GM10248 (cell line): ENCODE results near the gene B3GNT7.

ENCODE experiments used
- CTCF ChIA-PET: fragments of 300-600 bp; sonication (Branson Sonifier 250); formaldehyde crosslinking; extraction: SDS; loops from one replicate; lab custom pipeline; 2021; ENCODE audit warnings: antibody characterized with exemption; lab: Yijun Ruan, JAX
- POLR2A ChIA-PET: fragments of 350-650 bp; sonication (Branson Sonifier 250); formaldehyde crosslinking; extraction: SDS; loops from one replicate; lab custom pipeline; 2020; ENCODE audit warnings: antibody characterized with exemption; lab: Yijun Ruan, JAX
- DNase-seq: peaks from one replicate; pipeline ENCODE4 v3.0.0; 2012; ENCODE audit errors: extremely low spot score
- TF ChIP-seq, protein P1 (sequence below): IDR thresholded peaks from 2 replicates; pipeline ENCODE4 v1.5.1; 2012; ENCODE audit warnings: mild to moderate bottlenecking, low read depth; ENCODE audit errors: extremely low read depth, missing control alignments, control extremely low read depth

B3GNT7 gene

DNA sequence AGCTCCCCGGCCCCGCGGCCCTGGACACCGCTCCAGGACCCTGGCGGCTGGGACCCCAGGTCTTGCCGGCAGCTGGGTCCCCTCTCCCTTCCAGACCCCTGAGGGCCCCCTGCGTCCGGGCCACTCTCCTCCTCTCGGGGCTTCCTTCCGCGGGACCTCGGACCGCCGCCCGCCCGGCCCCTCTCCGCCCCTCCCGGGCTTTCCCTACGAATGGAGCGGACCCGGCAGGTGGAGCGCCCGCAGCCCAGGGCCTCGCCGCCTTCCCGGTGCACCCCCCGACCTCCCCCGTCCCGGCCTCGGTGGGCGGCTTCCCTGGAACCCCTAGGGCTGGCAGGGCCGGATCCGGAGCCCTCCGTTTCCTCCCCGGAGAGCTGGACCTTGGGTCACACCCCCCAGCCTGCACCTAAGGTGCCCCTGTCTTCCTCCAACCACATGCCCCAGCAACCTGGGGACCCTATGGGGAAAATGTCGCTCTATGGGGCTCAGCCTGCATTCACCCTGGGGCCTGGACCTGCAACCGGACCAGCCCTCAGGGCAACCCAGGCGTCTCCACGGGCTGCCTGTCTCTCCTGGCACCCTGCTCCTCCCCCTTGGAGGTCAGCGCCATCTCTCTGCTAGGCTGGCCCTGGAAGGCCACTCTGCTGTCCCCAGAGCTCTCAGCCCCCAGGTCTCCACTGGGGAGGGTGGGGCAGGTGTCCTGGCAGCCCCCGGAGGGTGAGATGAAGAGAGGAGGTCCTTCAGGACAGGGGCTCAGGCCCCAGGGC, 730 bp downstream of the B3GNT7 start:
- ChIA-PET POLR2A (interaction anchor here (0.6 kb wide), 2 partner anchors 52 to 108 kb away, joined by 4 to 6 read pairs; no protein-coding TSS in a partner anchor), CTCF (interaction anchor here (1.2 to 5.2 kb wide), 9 partner anchors 10 to 572 kb away, joined by 3 to 62 read pairs (median 8); partner anchors contain the start of gene PSMD1)
- TF ChIP-seq, protein P1, sequence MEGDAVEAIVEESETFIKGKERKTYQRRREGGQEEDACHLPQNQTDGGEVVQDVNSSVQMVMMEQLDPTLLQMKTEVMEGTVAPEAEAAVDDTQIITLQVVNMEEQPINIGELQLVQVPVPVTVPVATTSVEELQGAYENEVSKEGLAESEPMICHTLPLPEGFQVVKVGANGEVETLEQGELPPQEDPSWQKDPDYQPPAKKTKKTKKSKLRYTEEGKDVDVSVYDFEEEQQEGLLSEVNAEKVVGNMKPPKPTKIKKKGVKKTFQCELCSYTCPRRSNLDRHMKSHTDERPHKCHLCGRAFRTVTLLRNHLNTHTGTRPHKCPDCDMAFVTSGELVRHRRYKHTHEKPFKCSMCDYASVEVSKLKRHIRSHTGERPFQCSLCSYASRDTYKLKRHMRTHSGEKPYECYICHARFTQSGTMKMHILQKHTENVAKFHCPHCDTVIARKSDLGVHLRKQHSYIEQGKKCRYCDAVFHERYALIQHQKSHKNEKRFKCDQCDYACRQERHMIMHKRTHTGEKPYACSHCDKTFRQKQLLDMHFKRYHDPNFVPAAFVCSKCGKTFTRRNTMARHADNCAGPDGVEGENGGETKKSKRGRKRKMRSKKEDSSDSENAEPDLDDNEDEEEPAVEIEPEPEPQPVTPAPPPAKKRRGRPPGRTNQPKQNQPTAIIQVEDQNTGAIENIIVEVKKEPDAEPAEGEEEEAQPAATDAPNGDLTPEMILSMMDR, result no peak
- no peak for DNase-seq

- POLR2A ChIA-PET, result no interaction called here
- no peak for DNase-seq
- CTCF ChIA-PET, result interaction anchor here (0.8 to 5.2 kb wide), 9 partner anchors 9 to 573 kb away, joined by 3 to 62 read pairs (median 8); no protein-coding TSS in a partner anchor
- TF ChIP-seq, protein P1, result no peak
Observed at GRCh38 chr2:231397011-231397927, 1.8 kb downstream of the B3GNT7 start.

- ChIA-PET POLR2A (no interaction called here), CTCF (interaction anchor here (1.6 to 4.1 kb wide), 2 partner anchors 14 to 101 kb away, joined by 5 to 23 read pairs; no protein-coding TSS in a partner anchor)
- no peak for DNase-seq
- TF ChIP-seq, protein P1, result no peak
Observed at GRCh38 chr2:231397928-231398294, 2.4 kb downstream of the B3GNT7 start.

DNA sequence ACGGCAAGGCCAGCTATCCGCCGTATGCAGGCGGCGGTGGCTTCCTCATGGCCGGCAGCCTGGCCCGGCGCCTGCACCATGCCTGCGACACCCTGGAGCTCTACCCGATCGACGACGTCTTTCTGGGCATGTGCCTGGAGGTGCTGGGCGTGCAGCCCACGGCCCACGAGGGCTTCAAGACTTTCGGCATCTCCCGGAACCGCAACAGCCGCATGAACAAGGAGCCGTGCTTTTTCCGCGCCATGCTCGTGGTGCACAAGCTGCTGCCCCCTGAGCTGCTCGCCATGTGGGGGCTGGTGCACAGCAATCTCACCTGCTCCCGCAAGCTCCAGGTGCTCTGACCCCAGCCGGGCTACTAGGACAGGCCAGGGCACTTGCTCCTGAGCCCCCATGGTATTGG, 3.1 kb downstream of the B3GNT7 start:
- TF ChIP-seq, protein P1, result no peak
- DNase-seq, result no peak
- ChIA-PET CTCF (interaction anchor here (2.6 kb wide), 1 partner anchor 295 kb away, joined by 15 read pairs; no protein-coding TSS in a partner anchor), POLR2A (no interaction called here)

DNA sequence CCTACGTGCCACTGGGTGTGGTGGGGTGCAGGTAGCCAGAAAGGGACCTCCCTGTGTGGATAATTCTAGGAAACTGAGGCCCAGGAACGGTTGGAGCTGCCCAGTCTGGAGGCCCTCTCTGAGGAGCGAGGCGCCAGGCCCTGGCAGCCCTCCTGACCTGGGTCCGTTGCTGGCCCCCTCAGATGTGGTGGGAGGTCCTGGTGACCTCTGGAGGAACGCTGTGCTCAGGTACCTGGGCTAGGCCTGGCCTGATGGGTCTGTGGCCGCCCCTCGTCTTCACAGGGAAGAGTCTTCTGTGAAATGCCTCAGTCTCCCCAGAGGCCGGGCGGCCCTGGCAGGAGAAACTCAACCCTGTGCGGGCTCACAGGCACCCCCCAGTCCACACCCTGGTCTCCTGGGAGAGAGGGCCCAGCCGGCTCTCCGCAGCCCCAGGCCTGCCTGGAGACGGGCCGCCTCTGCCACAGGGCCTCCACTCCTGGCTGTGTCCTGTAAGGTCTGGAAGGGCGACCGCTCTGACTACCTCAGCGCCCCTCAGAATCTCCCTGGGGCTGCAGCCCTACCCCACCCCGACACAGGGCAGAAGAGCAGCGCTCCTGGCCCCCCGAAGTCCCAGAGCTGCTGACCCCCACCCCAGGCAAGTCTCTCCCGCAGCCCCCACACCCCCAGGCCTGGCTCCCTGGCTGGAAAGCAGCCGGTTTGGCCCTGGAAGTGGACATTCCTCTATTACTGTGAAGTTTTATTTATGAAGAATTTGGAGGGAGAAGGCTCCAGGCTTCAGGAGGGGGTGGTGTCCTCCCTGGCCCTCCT, 3.7 kb downstream of the B3GNT7 start:
- CTCF ChIA-PET, result interaction anchor here (0.7 to 2.6 kb wide), 11 partner anchors 9 to 398 kb away, joined by 3 to 22 read pairs (median 6); no protein-coding TSS in a partner anchor
- DNase-seq, result no peak
- POLR2A ChIA-PET, result interaction anchor here (0.5 kb wide), 1 partner anchor 53 kb away, joined by 3 read pairs; no protein-coding TSS in a partner anchor
- TF ChIP-seq, protein P1, result no peak
